HG03432 (cell line): ENCODE data around the gene PTP4A2.

Experiments
- ATAC-seq: cut with Tn5 transposase; IDR thresholded peaks from one replicate; pipeline ENCODE4 v1.9.1; 2021; ENCODE audit warnings: mild to moderate bottlenecking, moderate library complexity; ENCODE audit not compliant: unreplicated experiment

PTP4A2 gene

DNA sequence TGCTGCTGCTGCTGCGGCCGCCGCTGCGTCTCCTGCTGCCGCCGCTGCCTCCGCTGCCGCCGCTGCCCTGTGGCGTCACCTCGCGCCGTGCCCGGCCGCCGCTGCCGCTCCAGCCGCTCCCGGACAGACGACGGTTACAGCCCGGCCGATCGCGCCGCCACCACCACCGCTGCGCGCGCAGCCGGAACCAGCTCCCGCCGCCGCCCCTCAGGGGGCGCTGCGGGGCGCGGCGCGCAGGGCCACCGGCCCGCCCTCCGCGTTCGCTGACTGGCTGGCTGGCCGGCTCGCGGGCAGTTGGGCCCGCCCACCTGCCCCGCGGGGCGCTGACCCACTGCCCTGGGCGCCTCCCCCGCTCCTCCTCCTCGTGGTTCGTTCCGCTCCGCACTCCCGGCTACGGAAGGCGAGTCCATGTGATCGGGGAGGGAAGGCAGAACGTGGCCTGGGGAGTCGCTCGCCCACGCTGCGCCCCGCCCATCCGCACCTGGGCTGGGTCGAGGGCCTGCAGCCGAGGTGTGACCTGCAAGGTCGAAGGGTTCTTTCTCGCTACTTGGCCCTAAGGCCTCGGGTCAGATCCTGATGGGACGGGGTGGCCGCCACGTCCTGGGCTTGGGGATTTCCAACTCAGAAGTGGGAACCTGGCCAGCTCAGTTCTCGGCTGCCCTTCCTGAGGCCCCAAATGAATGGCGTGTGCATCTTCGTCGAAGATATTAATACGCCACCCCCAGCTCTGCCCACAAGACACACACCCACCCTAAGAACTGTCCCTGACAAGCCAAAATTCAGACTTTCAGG is at the start of gene PTP4A2:
Gene PTP4A2, minus strand, starts transcription at position 185 of the 792 bp plus-strand sequence. CDS start 19,303 bp downstream, outside the sequence.
- peak; percentile 82 for ATAC-seq

DNA sequence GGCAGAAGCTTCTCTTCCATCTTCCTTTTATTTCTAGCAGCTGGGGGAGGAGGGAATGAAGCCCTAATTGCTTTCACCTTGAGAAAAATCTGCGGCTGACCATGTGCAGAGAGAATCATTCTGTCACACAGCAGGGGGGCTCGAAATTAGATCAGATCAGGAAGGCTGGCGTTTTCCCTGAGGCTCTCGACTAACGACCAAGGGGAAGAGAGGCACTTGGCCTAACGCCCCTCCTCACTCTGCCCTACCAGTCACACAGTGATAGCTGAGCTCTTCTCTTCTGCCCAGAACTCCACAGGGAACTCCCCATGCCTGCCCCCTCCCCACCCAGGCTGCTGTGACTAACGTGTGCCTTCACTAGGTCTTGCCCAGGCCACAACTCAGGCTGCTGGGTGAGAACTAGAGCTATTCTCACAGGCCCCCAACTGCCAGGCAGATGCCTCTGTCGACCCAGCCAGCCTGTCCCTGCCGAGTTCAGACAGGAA is 49.0 kb upstream of the PTP4A2 start:
- ATAC-seq: no peak

DNA sequence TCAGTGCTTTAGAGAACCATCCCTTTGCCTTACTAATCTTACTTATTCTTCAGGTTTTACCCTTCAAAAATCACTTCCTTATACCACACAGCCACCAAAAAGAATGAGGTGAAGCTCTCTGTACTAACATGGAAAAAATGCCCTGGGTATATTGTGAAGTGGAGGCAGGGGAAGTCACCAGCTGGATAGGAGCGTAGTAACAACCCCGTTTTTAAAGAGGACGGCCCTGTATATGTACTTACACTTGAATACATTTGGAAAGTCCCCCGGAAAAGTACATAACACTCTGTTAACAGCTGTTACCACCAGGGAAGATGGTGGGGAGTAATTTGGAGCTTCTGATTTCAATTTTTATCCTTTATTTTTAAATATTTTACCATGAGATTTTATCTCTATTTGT is 47.3 kb upstream of the PTP4A2 start:
- peak; percentile 54 for ATAC-seq

DNA sequence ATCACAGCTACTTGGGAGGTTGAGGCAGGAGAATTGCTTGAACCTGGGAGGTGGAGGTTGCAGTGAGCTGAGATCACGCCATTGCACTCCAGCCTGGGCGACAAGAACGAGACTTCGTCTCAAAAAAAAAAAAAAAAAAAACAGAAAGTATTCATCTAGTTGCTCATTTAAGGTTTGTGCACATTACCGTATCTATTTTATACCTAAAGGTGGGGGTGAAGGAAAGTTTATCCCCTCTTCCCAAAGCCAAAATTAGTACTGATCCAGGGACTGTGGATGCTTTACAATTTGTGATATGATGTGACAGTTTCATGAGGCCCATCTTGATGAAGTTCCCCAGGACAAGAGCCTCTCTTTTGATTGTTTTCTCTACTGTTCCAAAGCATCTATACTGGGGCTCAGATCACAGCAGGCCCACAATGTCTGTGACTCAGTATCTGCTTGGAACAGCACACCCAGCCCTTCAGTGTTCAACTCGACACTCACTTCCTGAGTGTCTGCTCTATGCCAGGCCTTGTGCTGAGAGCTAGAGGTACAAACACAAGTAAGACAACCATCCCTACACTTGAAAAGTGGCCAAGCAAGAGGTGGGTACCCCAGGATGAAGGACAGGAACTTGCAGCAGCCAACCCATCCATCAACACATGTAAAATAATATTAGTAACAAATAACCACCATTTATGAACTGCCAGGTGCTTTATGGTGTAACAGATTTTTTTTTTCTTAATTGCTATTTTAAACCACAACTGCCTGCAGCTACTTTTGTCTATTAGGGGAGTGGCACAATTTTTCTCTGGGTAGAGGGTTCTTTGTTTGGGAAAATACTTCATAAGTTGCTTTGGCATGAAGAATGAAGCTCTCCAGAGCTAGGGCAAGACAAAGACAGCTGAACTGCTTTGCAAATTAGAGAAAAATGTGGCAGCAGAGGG is 46.5 kb upstream of the PTP4A2 start:
- ATAC-seq: no peak

DNA sequence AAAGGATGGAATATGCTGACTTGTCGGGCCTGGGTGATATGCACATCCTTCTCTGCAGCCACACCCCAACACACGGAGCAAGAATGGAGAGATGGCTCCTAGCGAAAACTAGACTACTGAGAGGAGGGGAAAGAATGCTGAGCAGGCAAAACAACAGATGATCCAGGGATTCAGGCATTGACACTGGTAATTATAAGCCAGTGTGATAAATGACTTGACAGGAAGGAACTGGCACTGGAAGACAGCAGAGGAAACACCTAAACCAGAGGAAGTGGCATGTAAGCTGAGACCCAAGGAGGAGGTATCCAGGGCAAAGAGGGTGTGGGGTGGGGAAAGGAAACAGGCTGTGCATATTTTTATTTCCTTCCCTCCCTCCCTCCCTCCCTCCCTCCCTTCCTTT is 43.8 kb upstream of the PTP4A2 start:
- ATAC-seq: no peak

DNA sequence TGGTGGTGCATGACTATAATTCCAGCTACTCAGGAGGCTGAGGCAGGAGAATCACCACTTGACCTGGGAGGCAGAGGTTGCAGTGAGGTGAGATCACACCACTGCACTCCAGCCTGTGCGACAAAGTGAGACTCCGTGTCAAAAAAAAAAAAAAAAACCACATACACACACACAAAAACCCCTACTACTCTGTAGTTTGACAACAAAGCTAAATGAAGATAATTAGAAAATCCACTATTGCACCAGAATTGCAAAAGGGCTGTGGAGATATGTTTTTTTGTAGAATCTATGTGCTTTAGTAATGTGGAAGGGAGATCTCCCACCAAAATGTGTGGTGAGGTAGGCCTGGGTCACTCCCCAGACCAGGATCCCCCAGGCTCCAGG is 43.3 kb upstream of the PTP4A2 start:
- no peak for ATAC-seq

DNA sequence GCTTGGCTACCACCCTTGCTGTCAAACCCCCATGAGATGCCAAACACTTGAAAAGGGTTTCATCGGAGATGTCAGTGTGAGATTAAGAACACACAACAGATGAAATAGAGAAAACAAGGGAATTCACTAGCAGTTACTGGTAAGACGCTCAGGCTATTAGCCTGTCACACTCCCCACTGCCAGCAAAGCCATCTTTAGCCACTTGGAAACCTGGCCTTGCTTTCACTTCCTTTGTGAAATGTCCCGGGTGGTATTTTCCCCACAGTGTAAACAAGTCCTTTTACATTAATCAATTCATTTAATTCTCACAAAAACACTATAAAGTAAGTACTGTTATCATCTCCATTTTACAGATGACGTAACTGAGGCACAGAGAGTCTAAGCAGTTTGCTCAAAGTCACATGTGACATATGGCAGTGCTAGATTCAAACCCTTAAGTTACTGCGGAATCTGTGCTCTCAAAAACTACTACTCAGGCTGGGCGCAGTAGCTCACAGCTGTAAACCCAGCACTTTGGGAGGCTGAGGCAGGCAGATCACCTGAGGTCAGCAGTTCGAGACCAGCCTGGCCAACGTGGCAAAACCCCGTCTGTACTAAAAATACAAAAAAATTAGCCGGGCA is 42.8 kb upstream of the PTP4A2 start:
- ATAC-seq: no peak

DNA sequence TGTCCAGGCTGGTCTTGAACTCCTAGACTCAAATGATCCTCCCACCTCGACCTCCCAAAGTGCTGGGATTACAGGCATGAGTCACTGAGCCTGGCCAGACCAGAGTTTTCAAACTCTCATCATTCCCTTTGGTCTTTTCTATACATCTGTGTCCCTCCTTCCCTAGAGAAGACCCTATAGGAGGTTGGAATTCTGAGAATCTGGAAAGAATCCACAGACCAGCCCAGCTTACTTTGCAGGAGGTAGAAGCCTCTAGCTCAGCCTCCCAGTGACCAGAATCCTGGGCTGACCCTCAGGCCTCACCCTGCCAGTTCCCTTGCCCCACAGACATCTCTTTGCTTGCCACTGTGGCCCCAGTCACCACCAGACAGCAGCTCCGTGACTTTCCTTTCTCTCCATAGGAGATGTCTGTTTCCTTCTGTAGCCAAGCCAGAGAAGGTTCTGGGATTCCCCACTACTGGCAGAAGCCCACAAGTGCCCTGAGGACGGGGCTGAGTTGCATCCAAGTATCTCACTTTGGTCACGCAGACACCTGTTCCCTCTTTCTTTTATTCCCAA is 40.8 kb upstream of the PTP4A2 start:
- no peak for ATAC-seq

DNA sequence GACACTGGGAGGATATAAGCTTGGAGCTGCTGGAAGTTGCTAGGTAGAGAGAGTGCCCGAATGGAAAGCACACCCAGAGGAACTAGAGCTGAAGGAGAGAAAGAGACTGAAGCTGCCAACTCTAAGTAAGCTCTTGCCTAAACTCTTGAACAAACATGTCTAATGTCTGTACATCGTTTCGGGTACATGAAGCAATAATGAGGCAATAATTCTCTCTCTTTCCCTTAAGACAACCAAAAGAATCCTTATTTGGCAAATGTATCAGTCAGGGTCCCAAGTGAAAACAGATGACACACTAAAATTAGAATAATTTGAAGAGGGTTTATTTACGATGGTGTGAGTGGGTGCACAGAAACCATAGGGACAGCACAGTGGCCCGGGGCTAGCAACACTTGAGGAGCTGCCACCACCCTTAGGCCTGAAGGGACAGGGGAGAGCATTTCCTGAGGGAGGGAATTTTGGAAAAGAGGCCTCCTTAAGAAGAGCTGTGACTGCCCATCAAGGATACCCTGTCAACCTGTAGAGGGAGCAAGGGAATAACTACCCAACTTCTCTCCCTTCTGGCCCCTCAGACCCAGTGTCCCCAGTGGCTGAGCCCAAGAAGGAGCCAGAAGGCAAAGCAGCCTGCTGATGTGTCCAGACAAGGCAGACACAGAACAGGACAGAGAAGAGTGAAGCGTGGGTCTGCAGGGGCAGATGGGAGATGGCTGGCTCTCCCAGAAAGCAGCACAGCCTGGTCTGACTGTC is 39.4 kb upstream of the PTP4A2 start:
- ATAC-seq: no peak

DNA sequence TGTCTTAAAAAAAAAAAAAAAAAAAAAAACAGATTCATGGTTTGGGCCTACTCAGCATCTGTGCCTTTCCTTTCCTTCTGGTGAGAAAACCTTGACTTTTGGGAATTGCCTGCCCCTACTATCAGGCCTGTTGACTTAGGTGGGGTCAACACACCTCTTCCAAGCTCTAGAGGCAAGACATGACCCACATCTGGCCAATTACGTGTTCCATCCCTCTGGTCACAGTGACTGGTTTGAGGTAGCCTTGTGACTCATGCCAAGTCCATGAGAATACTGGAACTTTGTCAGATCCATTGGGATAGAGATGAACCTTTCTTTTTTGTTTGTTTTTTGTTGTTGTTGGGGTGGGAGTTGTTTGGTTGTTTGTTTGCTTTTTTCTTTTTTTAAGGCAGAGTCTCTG is 38.2 kb upstream of the PTP4A2 start:
- no peak for ATAC-seq

DNA sequence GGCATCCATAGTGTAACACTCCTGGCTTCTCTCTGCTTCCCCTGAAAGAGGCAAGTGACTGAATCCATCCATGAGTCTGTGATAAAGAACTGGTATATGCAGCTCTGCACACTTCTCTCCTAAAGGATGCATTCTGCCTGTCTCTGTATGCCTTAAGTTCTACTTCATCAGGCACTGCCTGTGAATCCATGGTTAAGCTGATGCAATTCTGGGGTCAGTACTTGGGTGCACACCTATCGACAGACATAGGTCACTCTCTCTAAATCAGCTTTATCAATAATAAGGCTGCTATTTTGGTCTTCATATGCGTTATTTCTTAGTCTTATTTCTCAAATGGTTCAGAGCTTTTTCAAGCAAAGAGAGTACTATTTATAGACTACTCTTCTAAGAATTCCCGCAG is 32.7 kb upstream of the PTP4A2 start:
- ATAC-seq: no peak

DNA sequence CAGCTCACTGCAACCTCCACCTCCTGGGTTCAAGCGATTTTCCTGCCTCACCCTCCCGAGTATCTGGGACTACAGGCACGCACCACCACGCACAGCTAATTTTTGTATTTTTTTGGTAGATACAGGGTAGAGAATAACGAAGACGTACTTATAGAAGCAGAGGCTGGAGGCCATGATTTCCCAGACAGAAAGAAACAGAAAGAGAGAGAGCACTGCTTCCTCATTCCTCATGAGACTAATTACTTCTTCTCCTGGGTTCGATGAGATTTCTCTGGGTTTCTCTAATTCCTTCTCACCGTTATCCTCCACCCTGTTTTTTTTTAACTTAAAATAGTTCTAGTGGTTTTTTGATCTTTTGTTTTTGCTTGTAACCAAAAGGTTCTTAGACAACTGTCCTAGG is 23.4 kb upstream of the PTP4A2 start:
- ATAC-seq: no peak

DNA sequence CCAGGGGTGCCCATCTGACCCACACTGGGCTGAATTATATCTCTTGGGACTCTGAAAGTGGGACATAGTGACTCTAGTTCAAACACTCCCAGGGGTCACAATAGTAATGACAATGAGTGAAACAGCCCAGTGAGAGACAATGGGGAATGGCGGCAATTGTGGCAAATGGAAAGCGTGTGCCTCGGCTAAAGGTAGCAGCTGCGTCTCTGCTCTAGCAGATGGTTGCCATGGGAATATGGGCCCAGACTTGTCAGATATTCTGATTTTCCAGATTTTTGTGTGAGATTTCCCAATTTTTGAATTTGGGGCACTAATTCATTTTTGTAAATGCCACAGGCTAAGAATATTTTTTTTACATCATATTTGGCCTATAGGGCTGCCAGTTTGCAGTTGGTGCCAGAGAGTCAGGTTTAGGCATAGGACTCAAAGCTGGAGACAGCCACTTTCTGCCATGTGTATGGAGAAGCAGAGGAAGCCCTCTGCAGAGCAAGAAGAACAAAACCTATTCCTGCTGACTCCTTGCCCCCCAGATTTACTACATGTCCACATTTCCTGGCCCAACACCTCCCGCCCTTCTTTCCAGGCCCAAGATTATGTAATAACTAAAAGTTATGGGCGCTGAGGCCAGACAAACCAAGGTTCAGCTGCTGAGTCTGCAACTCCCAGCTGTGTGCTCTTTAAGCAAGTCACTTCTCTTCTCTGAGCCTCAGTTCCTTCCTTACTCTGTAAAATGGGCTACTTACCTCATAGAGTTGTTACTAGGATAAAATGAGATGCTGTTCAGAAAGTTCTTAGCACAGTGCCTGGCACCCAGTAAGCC is 21.6 kb upstream of the PTP4A2 start:
- no peak for ATAC-seq

DNA sequence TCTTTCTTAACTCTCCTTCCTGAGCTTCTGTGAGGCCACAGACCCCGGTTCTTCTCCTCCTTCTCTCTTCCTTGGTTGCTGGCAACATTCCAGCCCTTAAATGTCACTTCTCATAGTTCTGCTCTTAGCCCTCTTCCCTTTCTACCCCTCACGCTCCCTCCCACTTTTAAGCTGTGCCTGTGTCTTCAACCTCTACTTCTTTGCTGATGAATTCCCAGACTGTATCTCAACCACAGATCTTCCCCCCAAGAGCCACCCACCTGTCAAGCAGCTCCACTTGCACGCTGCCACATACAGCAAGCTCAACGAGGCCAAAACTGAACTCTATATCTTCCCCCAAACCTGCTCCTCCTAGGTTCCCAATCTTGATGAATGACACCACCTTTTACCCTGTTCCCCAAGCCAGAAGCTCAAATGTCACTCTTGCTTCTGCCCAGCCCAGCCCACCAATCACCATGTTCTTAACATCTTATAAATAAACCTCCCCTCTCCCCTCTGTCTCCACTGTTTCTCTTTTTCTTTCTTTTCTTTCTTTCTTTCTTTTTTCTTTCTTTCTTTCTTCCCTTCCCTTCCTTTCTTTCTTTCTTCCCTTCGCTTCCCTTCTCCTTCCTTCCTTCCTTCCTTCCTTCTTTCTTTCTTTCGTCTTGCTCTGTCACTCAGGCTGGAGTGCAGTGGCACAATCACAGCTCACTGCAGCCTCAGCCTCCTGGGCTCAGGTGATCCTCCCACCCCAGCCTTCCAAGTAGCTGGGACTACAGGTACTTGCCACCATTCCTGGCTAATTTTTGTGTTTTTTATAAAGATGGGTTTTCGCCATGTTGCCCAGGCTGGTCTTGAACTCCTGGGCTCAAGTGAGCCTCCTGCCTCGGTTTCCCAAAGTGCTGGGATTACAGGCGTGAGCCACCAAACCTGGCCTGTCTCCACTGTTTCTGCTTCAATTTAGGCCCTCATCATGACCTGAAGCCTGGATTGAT is 19.8 kb upstream of the PTP4A2 start:
- ATAC-seq: no peak

DNA sequence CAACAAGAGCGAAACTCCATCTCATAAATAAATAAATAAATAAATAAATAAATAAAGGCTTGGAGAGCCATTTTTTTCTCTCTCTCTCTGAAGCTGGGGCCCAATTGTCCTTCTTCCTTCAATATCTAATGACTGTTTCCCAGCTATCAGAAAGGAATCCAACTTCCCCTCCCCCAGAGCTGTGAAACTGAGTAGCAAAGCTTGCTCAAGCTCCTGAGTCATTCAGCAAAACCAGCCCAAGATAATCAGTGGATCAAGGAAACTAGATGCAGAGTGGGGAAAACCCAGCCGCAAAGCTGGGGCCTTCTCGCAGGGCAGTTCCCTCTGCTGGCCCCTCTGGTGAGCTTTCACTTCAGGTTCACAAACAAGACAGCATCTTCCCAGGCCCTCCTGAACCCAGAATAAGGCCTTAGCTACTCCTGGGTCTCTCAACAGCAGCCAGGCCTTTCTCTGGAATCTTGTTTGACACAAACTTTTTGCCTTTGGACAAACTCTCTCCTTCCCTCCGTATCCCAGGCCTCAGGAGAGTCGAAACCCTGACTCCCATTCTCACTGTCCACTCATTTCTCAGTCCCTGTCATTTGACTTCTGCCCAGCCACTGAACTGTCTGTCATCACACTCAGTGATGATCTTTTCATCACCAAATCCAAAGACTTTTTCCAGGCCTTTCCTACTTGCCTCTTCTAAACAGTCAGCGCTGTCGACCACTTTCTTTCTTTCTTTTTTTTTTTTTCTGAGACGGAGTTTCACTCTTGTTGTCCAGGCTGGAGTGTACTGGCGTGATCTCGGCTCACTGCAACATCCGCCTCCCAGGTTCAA is 18.0 kb upstream of the PTP4A2 start:
- ATAC-seq: peak; percentile 80

DNA sequence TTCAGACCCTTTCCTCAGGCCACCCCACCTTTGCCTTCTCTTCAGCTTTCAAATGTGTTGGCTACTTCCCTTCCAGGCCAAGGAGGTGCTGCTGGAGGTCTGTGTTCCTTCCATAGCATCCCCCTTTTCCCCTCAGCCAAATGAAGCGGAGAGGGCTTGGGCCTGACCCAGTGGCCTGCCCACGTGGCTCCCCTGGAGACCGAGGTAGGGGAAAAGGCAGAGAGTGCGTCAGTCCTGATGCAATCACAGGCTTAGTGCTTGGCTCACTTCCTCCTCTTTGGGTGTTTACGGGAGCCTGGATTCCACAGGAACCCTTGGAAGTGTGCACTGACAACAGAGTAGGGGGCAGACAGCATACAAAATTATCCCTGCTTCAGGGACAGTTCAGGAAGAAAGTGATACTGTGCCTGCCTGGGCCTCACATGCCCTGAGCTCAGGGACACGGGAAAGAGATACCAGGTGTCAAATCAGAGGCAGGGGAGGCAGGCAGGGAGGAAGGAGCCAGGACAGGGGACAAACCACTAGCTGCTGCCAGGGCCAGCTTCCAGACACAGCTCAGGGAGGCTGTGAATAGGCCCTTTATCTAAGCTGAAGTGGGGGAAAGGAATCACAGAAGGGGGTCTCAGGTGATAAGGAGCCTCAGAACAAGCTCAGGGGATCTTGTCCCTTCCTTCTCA is 16.6 kb upstream of the PTP4A2 start:
- ATAC-seq: no peak

DNA sequence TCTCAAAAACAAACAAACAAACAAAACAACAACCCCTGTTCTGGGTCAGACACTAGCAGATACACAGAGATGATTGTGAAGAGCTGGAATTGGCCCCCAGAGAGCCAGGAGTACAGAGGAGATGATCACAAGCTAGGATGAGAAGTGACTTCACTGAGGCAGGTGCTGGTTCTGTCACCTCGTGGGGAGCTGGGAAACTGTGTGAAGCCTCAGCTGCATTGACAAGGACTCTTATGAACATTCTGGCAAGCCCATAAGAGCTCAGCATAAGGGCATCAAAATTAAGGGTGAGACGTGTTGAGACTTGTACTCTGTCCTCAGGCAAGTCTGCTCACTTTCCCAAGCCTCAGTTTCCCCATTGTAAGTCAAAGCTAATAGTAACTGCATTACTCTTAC is 14.7 kb upstream of the PTP4A2 start:
- no peak for ATAC-seq
